Nephron (organoid): ENCODE results near the gene RALGDS.

Experiments
- H3K27ac Mint-ChIP-seq, 3 experiments: 2 replicates each; pipeline ENCODE4 v1.8.0; 2020; ENCODE audit warnings: mixed read lengths in 3 of 3, mild to moderate bottlenecking in 2 of 3, moderate library complexity in 1 of 3
- H3K27me3 Mint-ChIP-seq: 2 replicates; pipeline ENCODE4 v1.8.0; 2021; ENCODE audit warnings: low read depth, mild to moderate bottlenecking, moderate library complexity, mixed read lengths
- H3K36me3 Mint-ChIP-seq: 2 replicates; pipeline ENCODE4 v1.8.0; 2020; ENCODE audit warnings: low read depth, mixed read lengths
- H3K4me1 Mint-ChIP-seq: 2 replicates; pipeline ENCODE4 v1.8.0; 2020; ENCODE audit warnings: mixed read lengths
- H3K4me3 Mint-ChIP-seq, 3 experiments: 2 replicates each; pipeline ENCODE4 v1.8.0; 2020; ENCODE audit warnings: mild to moderate bottlenecking in 3 of 3, mixed read lengths in 3 of 3, moderate library complexity in 2 of 3
- H3K9me3 Mint-ChIP-seq: 2 replicates; pipeline ENCODE4 v1.8.0; 2020; ENCODE audit warnings: mixed read lengths
- CTCF ChIP-seq, 3 experiments: fragments of 200-600 bp; sonication (generic); IDR thresholded peaks; one replicate each; pipeline ENCODE4 v1.5.0; 2021; ENCODE audit warnings: antibody characterized with exemption in 3 of 3; ENCODE audit not compliant: unreplicated experiment in 3 of 3

RALGDS gene

DNA sequence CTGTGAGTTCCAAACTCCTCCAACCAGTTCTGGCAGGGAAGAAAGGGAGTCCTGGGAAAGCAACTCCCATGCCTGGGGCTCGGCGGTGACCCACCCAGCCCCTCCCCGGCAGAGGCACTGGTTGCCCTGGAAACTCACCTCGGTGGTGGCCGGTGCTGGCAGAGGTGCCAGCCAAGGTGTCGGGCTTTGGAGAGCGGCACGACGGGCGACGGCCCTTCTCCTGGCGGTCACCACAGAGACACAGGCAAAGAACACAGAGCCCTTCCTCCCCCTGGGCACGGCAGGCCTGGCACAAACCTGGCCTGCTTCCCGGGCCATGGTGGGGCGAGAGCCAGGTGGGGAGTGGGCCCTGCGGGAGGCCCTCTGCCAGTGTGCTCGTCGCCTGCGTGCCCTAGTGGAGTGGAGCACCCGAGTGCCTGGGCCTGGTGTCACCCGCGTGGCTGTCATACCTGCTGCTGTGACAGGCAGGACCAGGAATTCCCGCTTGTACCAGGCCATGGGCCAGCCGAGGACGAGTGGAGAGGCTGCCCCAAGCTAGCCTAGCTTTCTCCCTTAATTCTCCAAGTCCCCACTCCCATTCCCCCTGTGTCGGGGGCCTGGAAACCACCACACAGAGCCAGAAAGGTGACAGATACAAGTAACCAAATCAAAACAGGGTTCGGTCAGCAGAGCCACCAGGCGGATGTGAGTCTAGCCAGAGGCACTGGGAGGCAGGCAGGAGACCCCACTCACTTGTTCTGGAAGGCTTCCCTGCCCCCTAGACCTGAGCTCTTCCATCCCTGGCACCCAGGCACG, 8.2 kb upstream of the RALGDS start:
- Mint-ChIP-seq H3K27me3 (peaks cover 12% of the 10 kb centered on the region), H3K4me1 (peaks cover 36% of the 10 kb centered on the region), H3K4me3 (no peak overlapping the region), H3K9me3 (no peaks in the 10 kb centered on the region), H3K36me3 (no peaks in the 10 kb centered on the region), H3K27ac (no peak overlapping the region)
- TF ChIP-seq CTCF (IDR thresholded peaks at IDR 0.05; ENCODE audit: unreplicated experiment in 3 of 3): no peak

GRCh38 chr9:133128152-133128551, 7.1 kb upstream of the RALGDS start:
- no peak for TF ChIP-seq CTCF (IDR thresholded peaks at IDR 0.05; ENCODE audit: unreplicated experiment in 3 of 3)
- Mint-ChIP-seq H3K27me3 (peaks cover 15% of the 10 kb centered on the region), H3K4me1 (peaks cover 38% of the 10 kb centered on the region), H3K36me3 (no peaks in the 10 kb centered on the region), H3K27ac (no peak overlapping the region), H3K9me3 (no peaks in the 10 kb centered on the region), H3K4me3 (no peak overlapping the region)

DNA sequence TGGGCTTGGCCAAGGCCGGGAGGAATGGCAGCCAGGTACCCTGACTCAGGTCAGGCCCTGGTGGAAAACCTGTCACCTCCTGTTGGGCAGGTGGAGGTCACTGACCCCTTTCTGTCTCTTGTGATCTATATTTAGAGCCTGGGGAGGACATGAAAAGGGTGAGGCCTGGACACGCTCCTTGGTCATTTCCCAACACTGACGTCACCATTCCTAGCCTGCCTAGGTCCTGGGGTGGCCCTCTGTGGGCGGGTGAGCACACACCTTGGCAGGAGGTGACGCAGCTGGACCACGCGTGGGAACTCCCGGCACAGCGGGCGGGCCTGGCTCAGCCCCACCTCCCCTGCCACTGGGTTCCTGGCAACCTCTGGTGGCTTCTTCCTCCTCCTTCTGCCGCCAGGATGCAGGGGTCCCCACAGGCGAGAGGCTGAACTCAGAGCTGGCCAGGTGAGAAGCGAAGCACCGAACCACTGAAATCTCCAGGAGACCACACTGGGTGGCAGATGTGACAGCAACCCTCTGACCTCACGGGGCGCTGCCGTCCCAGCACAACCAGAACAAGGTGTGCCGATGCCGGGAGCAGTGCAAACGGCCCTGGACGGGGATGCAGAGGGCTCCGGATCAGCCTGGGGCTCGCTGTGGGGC, 6.4 kb upstream of the RALGDS start:
- H3K27ac Mint-ChIP-seq: no peak overlapping the region
- peaks cover 15% of the 10 kb centered on the region for H3K27me3 Mint-ChIP-seq
- H3K36me3 Mint-ChIP-seq: no peaks in the 10 kb centered on the region
- H3K9me3 Mint-ChIP-seq: no peaks in the 10 kb centered on the region
- TF ChIP-seq CTCF (IDR thresholded peaks at IDR 0.05; ENCODE audit: unreplicated experiment in 3 of 3): no peak
- H3K4me3 Mint-ChIP-seq: no peak overlapping the region
- H3K4me1 Mint-ChIP-seq: peaks cover 45% of the 10 kb centered on the region

DNA sequence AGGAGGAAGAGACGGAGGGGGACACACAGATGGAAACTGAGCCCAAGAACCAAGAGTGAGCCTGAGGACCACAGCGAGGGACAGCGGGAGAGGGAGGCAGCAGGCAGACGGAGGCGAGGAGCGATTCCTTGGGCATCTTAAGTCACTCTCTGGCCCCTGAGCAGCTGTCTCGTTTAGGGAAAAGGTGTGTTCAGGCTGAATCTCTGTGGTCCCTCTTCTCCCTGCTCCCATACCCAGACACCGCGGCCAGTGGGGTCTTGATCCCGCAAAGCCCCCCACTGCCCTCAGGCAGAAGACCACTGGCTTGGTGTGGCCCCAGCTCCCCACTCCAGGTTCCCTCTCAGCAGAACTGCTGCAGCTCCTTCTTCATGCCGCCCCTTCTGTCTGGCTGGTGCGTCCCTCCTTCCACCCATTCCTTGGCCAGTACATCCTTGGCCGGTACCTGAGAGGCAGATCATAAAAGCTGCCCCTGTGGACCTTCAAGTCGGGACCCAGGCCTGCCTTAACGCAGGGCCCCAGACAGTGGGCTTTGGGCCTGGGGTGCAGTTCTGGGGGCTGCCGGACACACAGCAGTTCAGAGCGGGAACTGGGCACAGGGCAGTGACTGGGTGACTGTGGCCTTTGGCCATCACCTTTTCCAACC, 5.8 kb upstream of the RALGDS start:
- no peak for TF ChIP-seq CTCF (IDR thresholded peaks at IDR 0.05; ENCODE audit: unreplicated experiment in 3 of 3)
- peaks cover 45% of the 10 kb centered on the region for H3K4me1 Mint-ChIP-seq
- no peaks in the 10 kb centered on the region for H3K36me3 Mint-ChIP-seq
- peak overlapping the region in 2 of 3 experiments; percentile 30 to 33 for H3K4me3 Mint-ChIP-seq
- H3K27me3 Mint-ChIP-seq: peaks cover 15% of the 10 kb centered on the region
- peak overlapping the region in 1 of 3 experiments; percentile 64 for H3K27ac Mint-ChIP-seq
- no peaks in the 10 kb centered on the region for H3K9me3 Mint-ChIP-seq

GRCh38 chr9:133125941-133126696, 5.1 kb upstream of the RALGDS start:
- no peaks in the 10 kb centered on the region for H3K9me3 Mint-ChIP-seq
- H3K36me3 Mint-ChIP-seq: no peaks in the 10 kb centered on the region
- H3K27me3 Mint-ChIP-seq: peaks cover 15% of the 10 kb centered on the region
- no peak for TF ChIP-seq CTCF (IDR thresholded peaks at IDR 0.05; ENCODE audit: unreplicated experiment in 3 of 3)
- H3K27ac Mint-ChIP-seq: peak overlapping the region in 1 of 3 experiments; percentile 64
- H3K4me1 Mint-ChIP-seq: peaks cover 47% of the 10 kb centered on the region
- peak overlapping the region in 2 of 3 experiments; percentile 24 to 33 for H3K4me3 Mint-ChIP-seq
